Osteoblast (primary cell): ENCODE measurements around the gene PRF1. TPM values are rescaled to one million over a fixed set of nuclear protein-coding genes. Genes with fewer than 3 reads are reported as not detected.

Experiments
- DNase-seq: peaks from one replicate; pipeline ENCODE4 v3.0.0; 2011; ENCODE audit warnings: low spot score, mixed read lengths; ENCODE audit not compliant: insufficient read length; ENCODE audit errors: missing footprints
- H2AFZ ChIP-seq: 2 replicates; pipeline ENCODE4 v1.6.0; 2011; ENCODE audit warnings: mild to moderate bottlenecking, low read length
- H3K27ac ChIP-seq: 2 replicates; pipeline ENCODE4 v1.5.1; 2011; ENCODE audit warnings: mild to moderate bottlenecking, low read depth, low read length, moderate library complexity
- H3K27me3 ChIP-seq: 2 replicates; pipeline ENCODE4 v1.6.0; 2012; ENCODE audit warnings: mild to moderate bottlenecking, control low read depth, inconsistent platforms, low read length, moderate library complexity; ENCODE audit not compliant: insufficient read depth
- H3K36me3 ChIP-seq: 2 replicates; pipeline ENCODE4 v1.5.1; 2011; ENCODE audit warnings: mild to moderate bottlenecking, low read length, control low read depth, moderate library complexity; ENCODE audit not compliant: insufficient read depth
- H3K4me1 ChIP-seq: 2 replicates; pipeline ENCODE4 v1.5.1; 2011; ENCODE audit warnings: mild to moderate bottlenecking, low read length, control low read depth, moderate library complexity; ENCODE audit not compliant: insufficient read depth
- H3K4me2 ChIP-seq: 2 replicates; pipeline ENCODE4 v1.6.0; 2011; ENCODE audit warnings: mild to moderate bottlenecking, low read length; ENCODE audit not compliant: insufficient read depth
- H3K4me3 ChIP-seq: fragments of 200-600 bp; sonication (generic); 3 replicates; pipeline ENCODE4 v1.5.1; 2012; ENCODE audit warnings: mild to moderate bottlenecking, low read length, inconsistent platforms; ENCODE audit not compliant: insufficient read depth
- H3K79me2 ChIP-seq: 2 replicates; pipeline ENCODE4 v1.6.0; 2012; ENCODE audit warnings: mild to moderate bottlenecking, low read length, control low read depth, inconsistent platforms; ENCODE audit not compliant: insufficient read depth
- H3K9me3 ChIP-seq: 2 replicates; pipeline ENCODE4 v1.5.1; 2011; ENCODE audit warnings: low read depth, low read length, control low read depth
- H4K20me1 ChIP-seq: 2 replicates; pipeline ENCODE4 v1.6.0; 2012; ENCODE audit warnings: mild to moderate bottlenecking, low read length, control low read depth; ENCODE audit not compliant: insufficient read depth
- CTCF ChIP-seq: IDR thresholded peaks from 2 replicates; pipeline ENCODE4 v1.5.1; 2011; ENCODE audit warnings: mild to moderate bottlenecking, low read depth, low read length, moderate library complexity; ENCODE audit errors: extremely low read depth
- total RNA-seq: library from RNA; depleted of rRNA; stranded (reverse); fragments of >200 nt; gene quantifications from 2 replicates; pipeline ENCODE4 v1.2.3, GENCODE V29; 2012

The PRF1 gene
- total RNA-seq, result not detected in 2 replicates

- H3K27me3 ChIP-seq, result no peaks in the 10 kb centered on the region
- H3K36me3 ChIP-seq, result no peaks in the 10 kb centered on the region
- H3K79me2 ChIP-seq, result no peaks in the 10 kb centered on the region
- no peaks in the 10 kb centered on the region for H3K9me3 ChIP-seq
- H4K20me1 ChIP-seq, result no peaks in the 10 kb centered on the region
- no peak for TF ChIP-seq CTCF
- peak; percentile 9 for DNase-seq
- H2AFZ ChIP-seq, result no peak within 1 kb of the TSS
- H3K4me1 ChIP-seq, result no peaks in the 10 kb centered on the region
- no peak within 1 kb of the TSS for H3K27ac ChIP-seq
- H3K4me2 ChIP-seq, result no peak within 1 kb of the TSS
- H3K4me3 ChIP-seq, result no peak within 1 kb of the TSS
Observed at GRCh38 chr10:70602665-70603448, at the start of gene PRF1. PRF1 (minus strand) TSS chr10:70602741; CDS start chr10:70600902, 1,839 bp downstream.

GRCh38 chr10:70651661-70652060, 49.1 kb upstream of the PRF1 start:
- Histone ChIP-seq H3K27ac (no peak overlapping the region), H2AFZ (no peak overlapping the region), H3K36me3 (no peaks in the 10 kb centered on the region), H3K79me2 (no peaks in the 10 kb centered on the region), H3K27me3 (peaks cover under 1% of the 10 kb centered on the region), H3K4me1 (peaks cover 27% of the 10 kb centered on the region), H3K4me2 (no peak overlapping the region), H4K20me1 (no peaks in the 10 kb centered on the region), H3K9me3 (peaks cover 2% of the 10 kb centered on the region), H3K4me3 (no peak overlapping the region)
- DNase-seq, result no peak
- TF ChIP-seq CTCF, result no peak

- no peak overlapping the region for H3K4me2 ChIP-seq
- peaks cover 3% of the 10 kb centered on the region for H3K27me3 ChIP-seq
- H3K4me3 ChIP-seq, result no peak overlapping the region
- no peaks in the 10 kb centered on the region for H4K20me1 ChIP-seq
- H3K79me2 ChIP-seq, result no peaks in the 10 kb centered on the region
- no peak overlapping the region for H2AFZ ChIP-seq
- peaks cover 20% of the 10 kb centered on the region for H3K4me1 ChIP-seq
- H3K27ac ChIP-seq, result no peak overlapping the region
- no peak for TF ChIP-seq CTCF
- no peaks in the 10 kb centered on the region for H3K36me3 ChIP-seq
- H3K9me3 ChIP-seq, result peaks cover 2% of the 10 kb centered on the region
- no peak for DNase-seq
Observed at GRCh38 chr10:70650718-70651117, 48.2 kb upstream of the PRF1 start.

- Histone ChIP-seq H3K27ac (no peak overlapping the region), H3K4me2 (no peak overlapping the region), H4K20me1 (no peaks in the 10 kb centered on the region), H3K9me3 (peaks cover 2% of the 10 kb centered on the region), H3K4me1 (peaks cover 19% of the 10 kb centered on the region), H2AFZ (no peak overlapping the region), H3K27me3 (peaks cover 3% of the 10 kb centered on the region), H3K4me3 (no peak overlapping the region), H3K79me2 (no peaks in the 10 kb centered on the region), H3K36me3 (no peaks in the 10 kb centered on the region)
- no peak for DNase-seq
- TF ChIP-seq CTCF, result no peak
Observed at GRCh38 chr10:70650104-70650503, 47.6 kb upstream of the PRF1 start.
